A549 treated with dexamethasone at 1 μM for 4 hours (cell line): Measurements from ENCODE around the gene RTKN2. TPM values are rescaled to one million over a fixed set of nuclear protein-coding genes. Genes with fewer than 3 reads are reported as not detected.

Experiments used
- total RNA-seq: library from RNA; stranded (reverse); fragments of 200-300 nt; extraction: Qiagen RNA extraction; gene quantifications from 5 replicates; pipeline ENCODE4 v1.2.3, GENCODE V29; 2022

Gene RTKN2
- 0.69 to 1.0 TPM (median 0.87 TPM) in 5 replicates for total RNA-seq

DNA sequence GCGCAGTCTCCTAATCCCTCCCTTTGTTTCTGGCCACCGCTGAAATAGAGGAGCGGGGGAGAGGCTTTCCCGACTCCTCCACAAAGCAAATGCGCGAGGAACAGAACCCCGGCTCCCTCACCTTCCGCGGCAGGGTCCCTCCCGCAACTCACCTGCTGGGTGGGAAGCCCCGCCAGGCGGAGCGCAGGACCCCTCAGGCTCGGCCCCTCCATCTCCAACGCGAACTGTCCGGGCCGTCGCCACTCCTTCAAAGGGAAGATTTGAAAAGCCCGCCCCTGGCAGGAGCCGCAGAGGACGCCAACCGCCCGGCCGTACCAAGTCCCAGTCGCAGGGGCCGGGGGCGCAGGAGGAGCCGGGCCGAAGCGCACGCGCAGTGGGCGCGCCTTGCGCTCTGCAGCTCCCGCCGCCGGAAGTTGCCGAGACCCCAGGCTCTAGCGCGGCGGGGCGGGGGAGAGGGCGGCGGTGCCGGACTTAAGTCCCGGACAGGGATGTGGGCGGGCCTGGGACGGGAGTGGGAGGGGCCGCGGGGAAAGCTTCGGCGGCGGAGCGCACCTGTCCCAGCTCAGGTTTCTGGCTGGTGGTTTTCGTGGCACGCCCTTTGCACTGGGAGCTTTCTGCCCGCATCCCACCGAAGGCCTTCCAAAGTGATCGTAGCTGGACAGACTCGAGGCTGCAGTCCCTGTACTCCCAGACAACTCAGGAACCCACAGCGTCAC is at the start of gene RTKN2:
RTKN2 (minus strand) TSS at position 446 of the 716 bp plus-strand sequence; CDS start at position 212, 234 bp downstream.

Other genes with a start within 250 kb of the RTKN2 start
- 0.68 to 1.1 TPM (median 0.93 TPM) in 5 replicates for gene ZNF365, start 105.5 kb upstream of the RTKN2 start, total RNA-seq